Stimulated activated effector memory CD8-positive, alpha-beta T cell treated with anti-CD3 and anti-CD28 coated beads, Interleukin-12 subunit alpha, Interleukin-12 subunit beta, amount 100 ng/mL, for 72 hours (primary cell): Measurements from ENCODE around the gene RHEBL1.

ENCODE experiments used
- ATAC-seq: fragments of 150-1000 bp; cut with Tn5 transposase; 2 replicates; pipeline ENCODE4 v1.10.0; 2021
- DNase-seq, 2 donors: peaks; one replicate each; pipeline ENCODE4 v3.0.0; 2021 to 2022; ENCODE audit warnings: low spot score in 2 of 2
- H3K27ac Mint-ChIP-seq: one replicate; pipeline ENCODE4 v1.8.0; 2022; ENCODE audit warnings: mild to moderate bottlenecking, mixed read lengths
- H3K36me3 Mint-ChIP-seq: one replicate; pipeline ENCODE4 v1.8.0; 2022; ENCODE audit warnings: mild to moderate bottlenecking, mixed read lengths
- H3K4me1 Mint-ChIP-seq: one replicate; pipeline ENCODE4 v1.8.0; 2022; ENCODE audit warnings: mixed read lengths
- H3K4me3 Mint-ChIP-seq: one replicate; pipeline ENCODE4 v1.8.0; 2022; ENCODE audit warnings: mild to moderate bottlenecking, mixed read lengths
- H3K9me3 Mint-ChIP-seq: one replicate; pipeline ENCODE4 v1.8.0; 2022; ENCODE audit warnings: mixed read lengths

RHEBL1 gene

DNA sequence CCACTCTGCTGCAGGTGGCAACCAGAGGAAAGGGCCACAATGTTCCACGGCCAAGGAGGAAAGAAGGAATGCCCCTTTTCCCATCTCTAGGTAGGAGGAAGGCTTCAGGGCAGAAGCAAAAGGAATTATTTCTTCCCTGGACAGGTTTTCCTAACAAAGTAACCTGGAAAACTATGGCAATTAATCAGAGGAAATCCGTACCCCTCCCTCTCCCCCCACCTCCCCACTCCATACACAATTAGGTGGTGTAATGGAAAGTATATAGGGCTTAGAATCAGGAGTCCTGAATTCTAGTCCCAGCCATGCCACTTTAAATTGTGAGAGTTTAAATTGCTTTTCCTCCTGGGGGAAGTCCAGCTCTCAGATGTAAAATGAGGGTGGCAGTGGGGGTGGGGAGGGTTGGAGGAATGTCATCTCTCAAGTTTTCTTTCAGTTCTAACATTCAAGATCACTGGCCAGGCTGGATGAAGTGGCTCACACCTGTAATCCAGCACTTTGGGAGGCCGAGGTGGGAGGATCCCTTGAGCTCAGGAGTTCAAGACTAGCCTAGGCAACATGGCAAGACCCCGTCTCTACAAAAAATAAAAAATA is 23.1 kb upstream of the RHEBL1 start:
- Mint-ChIP-seq H3K36me3 (peaks cover 17% of the 10 kb centered on the region), H3K4me3 (no peak overlapping the region), H3K4me1 (peaks cover 50% of the 10 kb centered on the region), H3K9me3 (no peaks in the 10 kb centered on the region), H3K27ac (no peak overlapping the region)
- DNase-seq (no peak), ATAC-seq (no peak)

DNA sequence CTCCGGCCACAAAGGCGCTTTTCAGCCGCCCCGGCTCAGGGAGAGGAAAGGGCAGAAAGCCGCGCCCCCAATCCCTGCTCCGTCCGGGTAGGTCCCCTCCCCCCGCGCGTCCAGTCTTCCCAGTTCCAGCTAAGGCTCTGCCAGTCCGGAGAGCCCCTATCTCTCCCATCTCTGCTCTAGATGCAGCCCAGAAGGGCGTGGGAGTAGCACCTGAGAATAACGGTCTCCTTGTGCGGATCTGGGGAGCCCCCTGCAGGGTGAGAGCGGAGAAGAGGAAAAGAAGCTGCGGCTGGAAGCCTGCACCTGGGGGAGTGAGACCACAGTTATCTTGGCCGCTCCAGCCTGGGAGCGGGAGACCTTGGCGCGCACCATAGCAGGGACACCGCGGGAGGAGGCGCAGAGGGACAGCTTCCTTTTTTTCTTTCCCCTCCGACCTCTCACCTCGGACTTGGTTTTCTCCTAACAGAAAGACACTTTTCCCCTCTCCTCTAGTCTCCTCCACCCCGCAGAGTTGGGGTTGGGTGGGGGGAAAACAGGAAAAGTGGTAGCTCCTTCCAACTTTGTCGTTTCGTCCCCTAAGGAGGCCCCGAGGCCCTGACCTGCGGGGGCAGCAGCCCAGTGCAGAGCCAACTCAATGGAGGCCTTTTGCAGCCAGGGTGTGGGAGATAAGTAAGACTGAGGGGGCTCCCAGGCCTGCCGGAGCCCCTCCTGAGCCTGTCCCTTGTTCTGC is 22.5 kb upstream of the RHEBL1 start:
- ATAC-seq (peak; percentile 23), DNase-seq (peak in 1 of 2 donors; percentile 79)
- Mint-ChIP-seq H3K27ac (no peak overlapping the region), H3K4me1 (peaks cover 56% of the 10 kb centered on the region), H3K36me3 (peaks cover 12% of the 10 kb centered on the region), H3K9me3 (no peaks in the 10 kb centered on the region), H3K4me3 (peak overlapping the region; percentile 13)

DNA sequence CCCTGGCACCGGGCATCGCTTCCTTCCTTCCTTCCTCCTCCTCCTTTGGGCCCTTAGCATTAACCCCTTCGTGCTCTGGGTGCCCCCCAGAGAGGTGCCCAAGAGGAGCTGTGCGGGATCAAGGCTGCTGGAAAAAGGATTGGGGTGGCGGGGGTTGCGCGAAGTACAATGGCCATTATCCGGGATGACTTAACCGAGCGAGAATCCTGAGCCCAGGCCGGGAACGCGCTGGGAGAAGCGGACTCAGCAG is 22.0 kb upstream of the RHEBL1 start:
- Mint-ChIP-seq H3K27ac (no peak overlapping the region), H3K36me3 (peaks cover 10% of the 10 kb centered on the region), H3K4me3 (peak overlapping the region; percentile 13), H3K9me3 (no peaks in the 10 kb centered on the region), H3K4me1 (peaks cover 56% of the 10 kb centered on the region)
- ATAC-seq (no peak), DNase-seq (no peak)

DNA sequence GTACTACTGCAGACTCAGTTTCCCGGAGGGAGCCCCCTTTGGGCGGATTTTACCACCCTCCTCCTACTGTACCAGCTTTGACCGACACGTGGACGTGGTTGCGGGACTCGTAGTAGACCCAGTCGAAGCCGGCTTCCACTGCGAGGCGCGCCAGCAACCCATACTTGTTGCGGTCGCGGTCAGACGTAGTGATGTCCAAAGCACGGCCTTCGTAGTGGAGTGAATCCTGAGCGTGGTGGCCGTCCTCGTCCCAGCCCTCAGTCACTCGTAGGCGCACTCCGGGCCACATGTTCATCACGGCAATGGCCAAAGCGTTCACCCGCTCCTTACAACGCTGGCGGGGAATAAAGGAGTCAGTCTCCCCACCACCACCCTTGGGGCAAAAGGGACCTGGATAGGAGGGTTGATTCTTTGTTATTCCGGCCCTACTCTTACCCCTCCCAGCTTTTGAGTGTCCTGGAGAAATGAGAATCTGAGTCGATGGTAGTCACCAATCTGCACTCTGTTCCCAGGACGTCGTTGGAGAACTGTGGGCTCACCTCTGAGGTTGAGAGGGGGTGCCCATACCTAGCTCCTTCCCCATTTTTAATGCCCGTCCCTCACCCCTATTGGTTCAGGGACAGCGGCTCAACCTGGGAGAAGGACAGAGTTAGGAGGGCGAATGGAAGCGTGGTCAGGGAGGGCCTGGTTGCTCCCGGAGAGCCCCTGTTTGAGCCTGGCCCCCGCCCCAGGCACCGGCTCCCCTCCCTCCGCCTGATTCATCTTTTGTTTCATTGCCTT is 21.5 kb upstream of the RHEBL1 start:
- DNase-seq, result no peak
- H3K36me3 Mint-ChIP-seq, result peaks cover 5% of the 10 kb centered on the region
- H3K4me1 Mint-ChIP-seq, result peaks cover 56% of the 10 kb centered on the region
- H3K27ac Mint-ChIP-seq, result peak overlapping the region; percentile 40
- no peak for ATAC-seq
- H3K4me3 Mint-ChIP-seq, result peak overlapping the region; percentile 65
- no peaks in the 10 kb centered on the region for H3K9me3 Mint-ChIP-seq

- peak; percentile 40 for ATAC-seq
- Mint-ChIP-seq H3K36me3 (no peaks in the 10 kb centered on the region), H3K4me3 (peak overlapping the region; percentile 65), H3K4me1 (peaks cover 56% of the 10 kb centered on the region), H3K9me3 (no peaks in the 10 kb centered on the region), H3K27ac (no peak overlapping the region)
- peak in 1 of 2 donors; percentile 68 for DNase-seq
Observed at GRCh38 chr12:49089821-49090773, 20.3 kb upstream of the RHEBL1 start.

GRCh38 chr12:49088932-49089330 is 19.2 kb upstream of the RHEBL1 start:
- DNase-seq (no peak), ATAC-seq (no peak)
- H3K4me1 Mint-ChIP-seq, result peaks cover 50% of the 10 kb centered on the region
- no peak overlapping the region for H3K27ac Mint-ChIP-seq
- no peaks in the 10 kb centered on the region for H3K9me3 Mint-ChIP-seq
- H3K36me3 Mint-ChIP-seq, result no peaks in the 10 kb centered on the region
- H3K4me3 Mint-ChIP-seq, result peak overlapping the region; percentile 41

DNA sequence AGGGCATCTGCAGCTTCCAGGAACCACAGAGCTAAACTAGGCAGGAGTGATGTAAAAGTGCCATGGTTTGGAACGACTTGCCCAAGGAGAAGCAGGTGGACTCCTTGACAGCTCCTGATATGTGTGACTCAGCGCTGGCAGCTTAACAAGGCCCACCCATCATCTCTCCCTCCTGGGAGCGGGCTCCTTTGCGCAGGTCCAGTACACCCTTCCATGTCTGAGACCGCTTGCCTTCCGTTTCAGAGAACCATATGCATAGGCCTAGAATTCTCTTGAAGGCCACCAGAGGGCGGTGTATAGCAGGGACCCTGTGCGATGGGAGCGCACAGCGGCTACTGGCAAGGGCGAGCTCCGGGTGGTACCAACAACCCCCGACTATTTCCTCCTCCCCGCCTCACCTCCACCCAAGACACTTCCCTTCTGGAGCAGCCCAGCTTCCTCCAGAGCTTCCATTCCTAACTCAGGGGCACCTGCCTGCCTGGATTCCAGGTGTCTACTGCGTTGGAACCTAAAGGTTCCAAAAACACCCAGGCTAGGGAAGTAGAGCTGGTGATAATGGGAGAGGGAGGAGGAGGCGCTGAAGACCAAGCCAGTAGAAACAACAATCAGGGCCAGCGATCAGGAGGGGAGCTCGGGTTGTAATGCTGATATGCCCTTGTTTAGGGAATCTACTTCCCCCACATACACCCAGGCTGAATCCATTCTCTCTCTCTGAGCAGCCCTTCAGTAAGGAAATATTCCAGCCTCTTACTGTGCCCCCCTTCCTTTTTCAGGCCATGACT is 18.6 kb upstream of the RHEBL1 start:
- Mint-ChIP-seq H3K9me3 (no peaks in the 10 kb centered on the region), H3K27ac (peak overlapping the region; percentile 29)

DNA sequence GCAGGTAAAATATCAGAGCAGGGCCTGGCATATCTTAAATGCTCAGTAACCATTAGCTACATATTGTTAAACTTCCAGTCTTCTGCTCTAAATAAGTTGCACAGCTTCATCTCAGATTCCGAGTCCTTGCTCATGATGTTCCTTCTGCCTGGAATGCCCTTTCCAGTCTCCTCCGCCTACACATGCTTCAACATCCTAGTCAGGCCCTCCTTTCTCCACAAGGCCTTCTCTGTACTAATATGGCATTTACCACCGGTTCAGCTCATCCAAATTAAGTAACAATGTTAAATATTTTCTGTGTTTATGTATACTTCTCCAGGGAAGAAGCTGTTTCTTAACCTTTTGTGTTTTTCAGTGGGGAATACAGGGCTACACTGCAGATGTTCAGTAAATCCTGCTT is 16.3 kb upstream of the RHEBL1 start:
- Mint-ChIP-seq H3K4me3 (no peak overlapping the region), H3K4me1 (peaks cover 32% of the 10 kb centered on the region), H3K9me3 (no peaks in the 10 kb centered on the region), H3K36me3 (no peaks in the 10 kb centered on the region), H3K27ac (no peak overlapping the region)
- ATAC-seq (no peak), DNase-seq (no peak)

More for the DNA sequence above, 18.6 kb upstream of the RHEBL1 start:
- no peaks in the 10 kb centered on the region for H3K36me3 Mint-ChIP-seq
- H3K4me3 Mint-ChIP-seq, result peak overlapping the region; percentile 41
- peak; percentile 57 to 85 for DNase-seq
- ATAC-seq, result peak; percentile 93
- H3K4me1 Mint-ChIP-seq, result peaks cover 44% of the 10 kb centered on the region

GRCh38 chr12:49084438-49084837 is 14.7 kb upstream of the RHEBL1 start:
- ATAC-seq, result no peak
- H3K4me3 Mint-ChIP-seq, result no peak overlapping the region
- no peak for DNase-seq
- no peaks in the 10 kb centered on the region for H3K9me3 Mint-ChIP-seq
- no peaks in the 10 kb centered on the region for H3K36me3 Mint-ChIP-seq
- H3K27ac Mint-ChIP-seq, result no peak overlapping the region
- peaks cover 17% of the 10 kb centered on the region for H3K4me1 Mint-ChIP-seq

GRCh38 chr12:49079793-49080192 is 10.0 kb upstream of the RHEBL1 start:
- no peak overlapping the region for H3K4me3 Mint-ChIP-seq
- H3K27ac Mint-ChIP-seq, result no peak overlapping the region
- H3K36me3 Mint-ChIP-seq, result no peaks in the 10 kb centered on the region
- no peaks in the 10 kb centered on the region for H3K4me1 Mint-ChIP-seq
- DNase-seq (no peak), ATAC-seq (no peak)
- H3K9me3 Mint-ChIP-seq, result no peaks in the 10 kb centered on the region

- ATAC-seq, result no peak
- Mint-ChIP-seq H3K27ac (peak overlapping the region; percentile 96), H3K36me3 (peaks cover 28% of the 10 kb centered on the region), H3K4me3 (peak overlapping the region; percentile 95), H3K4me1 (peaks cover 19% of the 10 kb centered on the region), H3K9me3 (no peaks in the 10 kb centered on the region)
- no peak for DNase-seq
Observed at GRCh38 chr12:49070971-49071370, 1.2 kb upstream of the RHEBL1 start.

DNA sequence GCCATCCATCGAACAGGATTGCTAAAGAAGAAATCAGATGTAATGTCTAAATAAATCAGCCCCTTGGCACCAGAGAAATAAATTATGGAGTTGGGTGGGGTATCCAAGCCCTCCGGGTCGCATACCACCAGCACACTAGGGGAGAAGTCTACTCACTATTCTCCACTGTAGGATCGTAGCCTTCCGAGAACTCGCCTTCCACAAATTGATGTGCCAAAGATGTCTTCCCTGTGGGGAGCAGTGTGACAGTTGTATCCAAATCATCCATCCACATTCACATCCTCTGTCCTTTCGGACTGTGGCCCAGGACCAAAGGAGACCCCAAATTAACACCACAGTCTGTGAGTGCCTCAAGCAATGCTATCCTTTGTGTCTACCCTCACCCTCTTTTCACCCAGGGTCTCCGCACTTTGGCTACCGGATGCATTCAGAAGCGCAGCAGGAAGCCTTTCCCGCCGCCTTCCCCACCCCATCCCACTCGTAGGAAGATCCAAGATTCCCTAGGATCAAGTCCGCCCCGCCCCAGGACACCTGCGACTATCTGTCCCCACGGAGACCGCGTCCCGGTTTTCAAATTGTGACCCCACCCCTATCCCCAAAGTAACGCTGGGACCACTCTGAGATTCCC is 786 bp downstream of the RHEBL1 start:
- Mint-ChIP-seq H3K36me3 (peaks cover 43% of the 10 kb centered on the region), H3K4me1 (peaks cover 22% of the 10 kb centered on the region), H3K9me3 (no peaks in the 10 kb centered on the region), H3K27ac (peak overlapping the region; percentile 96), H3K4me3 (peak overlapping the region; percentile 95)
- ATAC-seq, result no peak
- DNase-seq, result no peak

GRCh38 chr12:49066120-49066519 is 3.7 kb downstream of the RHEBL1 start:
- no peak for DNase-seq
- peaks cover 31% of the 10 kb centered on the region for H3K4me1 Mint-ChIP-seq
- H3K27ac Mint-ChIP-seq, result no peak overlapping the region
- ATAC-seq, result no peak
- H3K9me3 Mint-ChIP-seq, result no peaks in the 10 kb centered on the region
- H3K36me3 Mint-ChIP-seq, result peaks cover 44% of the 10 kb centered on the region
- no peak overlapping the region for H3K4me3 Mint-ChIP-seq

DNA sequence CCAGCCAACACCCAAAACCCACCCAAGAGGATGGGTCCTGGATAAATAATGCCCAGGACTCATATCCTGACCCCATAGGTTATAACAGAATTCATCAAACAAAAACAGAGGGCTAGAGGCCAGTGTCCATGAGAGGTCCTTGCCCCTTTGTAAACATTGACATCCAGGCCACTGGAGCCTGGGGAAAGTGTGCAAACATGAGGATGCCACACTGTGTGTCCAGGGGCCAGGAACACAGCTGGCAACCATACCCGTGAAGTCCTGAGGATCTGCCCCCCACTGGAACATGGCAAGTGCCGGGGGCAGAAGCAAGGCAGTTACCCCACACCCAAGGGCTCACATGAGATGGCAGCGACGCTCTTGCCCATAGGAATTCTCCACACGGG is 5.0 kb downstream of the RHEBL1 start:
- Mint-ChIP-seq H3K4me3 (no peak overlapping the region), H3K4me1 (peaks cover 28% of the 10 kb centered on the region), H3K36me3 (peaks cover 50% of the 10 kb centered on the region), H3K27ac (no peak overlapping the region), H3K9me3 (no peaks in the 10 kb centered on the region)
- ATAC-seq, result no peak
- no peak for DNase-seq
